Ascending aorta (tissue), 2 donors: ENCODE data around the gene SETBP1. TPM values are rescaled to one million over a fixed set of nuclear protein-coding genes. Genes with fewer than 3 reads are reported as not detected.

Experiments
- DNase-seq, 2 donors: peaks; one replicate each; pipeline ENCODE4 v3.0.0-alpha.2; 2019; ENCODE audit warnings: low spot score in 2 of 2
- H3K27ac ChIP-seq, 2 donors: fragments of 200-600 bp; sonication (generic); one replicate each; pipeline ENCODE4 v1.5.1; 2016 to 2017; ENCODE audit warnings: mild to moderate bottlenecking in 1 of 2
- H3K27me3 ChIP-seq: fragments of 200-600 bp; sonication (generic); one replicate; pipeline ENCODE4 v1.5.1; 2017
- H3K36me3 ChIP-seq, 2 donors: fragments of 200-600 bp; sonication (generic); one replicate each; pipeline ENCODE4 v1.5.1; 2016
- H3K4me1 ChIP-seq, 2 donors: fragments of 200-600 bp; sonication (generic); one replicate each; pipeline ENCODE4 v1.5.1; 2016 to 2017; ENCODE audit warnings: mild to moderate bottlenecking in 1 of 2
- H3K4me3 ChIP-seq, 2 donors: fragments of 200-600 bp; sonication (generic); one replicate each; pipeline ENCODE4 v1.5.1; 2016 to 2017; ENCODE audit warnings: mild to moderate bottlenecking in 1 of 2
- H3K9me3 ChIP-seq, 2 donors: fragments of 200-600 bp; sonication (generic); one replicate each; pipeline ENCODE4 v1.5.1; 2016
- intact Hi-C: fragments of 100-400 bp; cut with DNase I; formaldehyde crosslinking; loops from one replicate; pipeline ENCODE4 v1.15.1; 2023
- total RNA-seq: library from RNA; depleted of rRNA; stranded (reverse); fragments of >200 nt; gene quantifications from one replicate; pipeline ENCODE4 v1.1.0, GENCODE V29; 2016
- TF ChIP-seq, protein P1 (sequence below), 3 experiments: fragments of 200-600 bp in 2 of 3; fragments of 450-650 bp in 1 of 3; sonication (generic) in 2 of 3; IDR thresholded peaks; one replicate each; pipeline ENCODE4 v1.5.1; 2016 to 2019; ENCODE audit warnings: antibody characterized with exemption in 3 of 3, mild to moderate bottlenecking in 1 of 3, moderate library complexity in 1 of 3

Gene SETBP1
- total RNA-seq, 1 donor from 2014 or later: 23.5 TPM

DNA sequence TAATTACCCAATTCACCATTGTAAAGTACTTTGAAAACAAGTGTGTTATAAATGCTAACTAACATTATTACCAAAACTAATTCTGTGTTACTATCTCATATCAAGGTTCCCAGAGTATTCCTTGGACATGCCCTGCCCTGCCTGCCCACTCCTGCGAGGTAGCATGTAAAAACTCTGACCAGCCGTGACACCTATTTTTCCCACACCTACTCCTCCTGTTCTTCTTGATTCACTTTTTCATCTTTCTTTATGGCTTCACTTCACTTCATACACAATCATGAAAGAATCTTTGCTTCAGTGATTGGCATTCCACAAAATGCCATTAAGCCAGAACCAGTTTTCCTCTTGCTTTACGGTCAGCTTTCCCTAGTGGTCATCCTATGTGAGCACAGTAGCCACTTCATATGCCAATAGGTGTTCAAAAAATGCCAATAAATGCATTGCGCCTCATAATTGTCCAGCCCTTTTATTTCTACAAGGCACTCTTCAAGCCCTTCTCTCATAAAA is 42.6 kb upstream of the SETBP1 start:
- no peaks in the 10 kb centered on the region for H3K27me3 ChIP-seq
- H3K36me3 ChIP-seq: no peaks in the 10 kb centered on the region
- intact Hi-C loops: no loop called here
- no peak for DNase-seq
- H3K27ac ChIP-seq: no peak overlapping the region
- no peaks in the 10 kb centered on the region for H3K4me1 ChIP-seq
- no peaks in the 10 kb centered on the region for H3K9me3 ChIP-seq
- no peak overlapping the region for H3K4me3 ChIP-seq
- TF ChIP-seq, protein P1, sequence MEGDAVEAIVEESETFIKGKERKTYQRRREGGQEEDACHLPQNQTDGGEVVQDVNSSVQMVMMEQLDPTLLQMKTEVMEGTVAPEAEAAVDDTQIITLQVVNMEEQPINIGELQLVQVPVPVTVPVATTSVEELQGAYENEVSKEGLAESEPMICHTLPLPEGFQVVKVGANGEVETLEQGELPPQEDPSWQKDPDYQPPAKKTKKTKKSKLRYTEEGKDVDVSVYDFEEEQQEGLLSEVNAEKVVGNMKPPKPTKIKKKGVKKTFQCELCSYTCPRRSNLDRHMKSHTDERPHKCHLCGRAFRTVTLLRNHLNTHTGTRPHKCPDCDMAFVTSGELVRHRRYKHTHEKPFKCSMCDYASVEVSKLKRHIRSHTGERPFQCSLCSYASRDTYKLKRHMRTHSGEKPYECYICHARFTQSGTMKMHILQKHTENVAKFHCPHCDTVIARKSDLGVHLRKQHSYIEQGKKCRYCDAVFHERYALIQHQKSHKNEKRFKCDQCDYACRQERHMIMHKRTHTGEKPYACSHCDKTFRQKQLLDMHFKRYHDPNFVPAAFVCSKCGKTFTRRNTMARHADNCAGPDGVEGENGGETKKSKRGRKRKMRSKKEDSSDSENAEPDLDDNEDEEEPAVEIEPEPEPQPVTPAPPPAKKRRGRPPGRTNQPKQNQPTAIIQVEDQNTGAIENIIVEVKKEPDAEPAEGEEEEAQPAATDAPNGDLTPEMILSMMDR (IDR thresholded peaks at IDR 0.05): no peak

DNA sequence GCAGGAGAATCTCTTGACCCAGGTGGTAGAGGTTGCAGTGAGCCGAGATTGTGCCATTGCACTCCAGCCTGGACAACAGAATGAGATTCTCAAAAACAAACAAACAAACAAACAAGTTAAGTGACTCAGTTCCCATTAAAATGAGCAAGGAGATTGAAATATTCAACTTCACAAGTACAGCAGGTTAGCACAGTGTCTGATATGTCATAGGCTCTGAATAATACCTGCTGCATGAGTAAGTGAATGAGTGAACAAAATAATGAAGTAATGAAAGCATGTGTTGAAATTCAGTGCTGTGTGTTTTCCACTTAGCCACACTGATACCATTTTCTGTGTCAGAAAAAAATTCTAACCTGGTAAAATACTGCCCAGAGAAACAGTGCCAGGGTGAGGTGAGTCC is 41.9 kb upstream of the SETBP1 start:
- DNase-seq: no peak
- H3K9me3 ChIP-seq: no peaks in the 10 kb centered on the region
- TF ChIP-seq, protein P1 (IDR thresholded peaks at IDR 0.05): no peak
- no peak overlapping the region for H3K27ac ChIP-seq
- no peak overlapping the region for H3K4me3 ChIP-seq
- no peaks in the 10 kb centered on the region for H3K4me1 ChIP-seq
- intact Hi-C loops: no loop called here
- no peaks in the 10 kb centered on the region for H3K36me3 ChIP-seq
- no peaks in the 10 kb centered on the region for H3K27me3 ChIP-seq

DNA sequence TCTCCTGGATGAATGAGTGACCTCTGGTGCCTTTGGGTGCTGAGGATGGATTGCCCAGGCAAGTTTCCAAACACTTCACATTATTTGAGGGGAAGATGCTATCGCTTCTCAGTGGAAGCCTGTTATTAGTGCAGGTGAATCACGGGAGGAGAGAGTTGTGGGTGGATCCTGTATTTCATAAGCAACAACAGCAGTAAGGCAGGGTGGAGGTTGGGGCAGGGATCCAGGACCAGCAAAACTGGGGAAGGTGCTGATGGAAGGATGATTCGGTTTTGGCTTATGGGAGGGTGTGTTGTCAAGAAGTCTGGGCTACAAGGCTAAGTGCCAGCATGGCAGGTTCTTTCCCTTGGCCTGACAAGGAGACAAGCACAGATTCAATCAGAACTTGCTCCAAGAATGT is 37.7 kb upstream of the SETBP1 start:
- no peak overlapping the region for H3K4me3 ChIP-seq
- DNase-seq: no peak
- no peaks in the 10 kb centered on the region for H3K27me3 ChIP-seq
- no peaks in the 10 kb centered on the region for H3K36me3 ChIP-seq
- intact Hi-C loops: no loop called here
- H3K9me3 ChIP-seq: no peaks in the 10 kb centered on the region
- TF ChIP-seq, protein P1 (IDR thresholded peaks at IDR 0.05): no peak
- H3K27ac ChIP-seq: no peak overlapping the region
- H3K4me1 ChIP-seq: no peaks in the 10 kb centered on the region

DNA sequence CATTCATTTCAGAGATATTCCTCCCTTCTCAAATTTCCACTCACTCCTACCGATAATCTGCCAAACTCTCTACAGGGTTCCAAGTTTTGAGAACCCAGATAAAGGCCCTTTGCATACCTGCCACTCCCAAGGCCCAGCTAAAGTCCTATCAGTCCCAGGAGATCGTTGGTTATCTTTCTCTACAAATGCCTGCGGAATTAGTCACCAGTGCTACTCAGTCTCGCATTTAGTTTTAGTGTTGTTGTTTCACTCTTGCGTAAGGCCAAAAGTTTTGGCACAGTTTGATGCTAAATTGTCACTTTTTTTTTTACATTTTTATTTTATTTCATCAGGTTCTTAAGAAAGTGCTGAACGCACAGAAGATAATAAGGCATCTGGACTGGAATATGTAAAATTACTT is 29.2 kb upstream of the SETBP1 start:
- TF ChIP-seq, protein P1 (IDR thresholded peaks at IDR 0.05): no peak
- Histone ChIP-seq H3K36me3 (no peaks in the 10 kb centered on the region), H3K9me3 (no peaks in the 10 kb centered on the region), H3K4me3 (no peak overlapping the region), H3K27me3 (no peaks in the 10 kb centered on the region), H3K4me1 (peaks cover 0 to 7% of the 10 kb centered on the region in 2 donors), H3K27ac (no peak overlapping the region)
- intact Hi-C loops: no loop called here
- DNase-seq: peak in 1 of 2 donors; percentile 64

DNA sequence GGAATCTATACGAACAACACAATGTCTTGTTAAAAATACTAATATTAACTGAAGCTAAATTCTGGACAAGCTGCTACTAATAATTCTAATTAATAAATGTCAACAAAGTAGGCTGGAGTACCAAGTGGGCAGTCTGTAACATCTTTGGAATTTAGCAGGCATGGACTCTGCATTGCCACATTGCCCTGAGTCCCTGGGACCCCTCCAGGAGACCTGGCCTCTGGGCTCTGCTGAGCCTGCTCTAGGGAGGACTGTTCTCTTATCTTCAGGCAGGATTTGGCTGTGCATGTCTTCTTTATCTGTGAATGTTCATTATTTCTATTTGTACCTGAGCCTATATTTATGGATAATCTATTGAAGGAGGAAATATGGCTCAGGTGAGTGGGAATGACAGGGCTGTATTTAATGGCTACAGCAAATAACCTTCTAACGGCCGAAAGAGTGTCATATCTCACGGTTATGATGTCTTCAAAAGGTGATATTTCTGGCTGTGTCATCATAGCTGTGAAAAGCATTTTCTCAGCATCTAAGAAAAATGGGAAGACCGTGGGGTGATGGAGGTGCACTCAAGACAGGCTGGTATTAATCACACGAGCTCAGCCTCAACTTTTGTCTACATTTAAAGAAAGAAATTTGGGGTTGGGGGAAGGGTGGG is 28.6 kb upstream of the SETBP1 start:
- no peak for DNase-seq

More for the DNA sequence above, 28.6 kb upstream of the SETBP1 start:
- TF ChIP-seq, protein P1 (IDR thresholded peaks at IDR 0.05): no peak
- Histone ChIP-seq H3K36me3 (no peaks in the 10 kb centered on the region), H3K4me1 (peaks cover 0 to 7% of the 10 kb centered on the region in 2 donors), H3K27ac (no peak overlapping the region), H3K27me3 (no peaks in the 10 kb centered on the region), H3K4me3 (no peak overlapping the region), H3K9me3 (no peaks in the 10 kb centered on the region)
- intact Hi-C loops: no loop called here
